ENCODE measurements around the gene TMEM220.

Gene TMEM220

DNA sequence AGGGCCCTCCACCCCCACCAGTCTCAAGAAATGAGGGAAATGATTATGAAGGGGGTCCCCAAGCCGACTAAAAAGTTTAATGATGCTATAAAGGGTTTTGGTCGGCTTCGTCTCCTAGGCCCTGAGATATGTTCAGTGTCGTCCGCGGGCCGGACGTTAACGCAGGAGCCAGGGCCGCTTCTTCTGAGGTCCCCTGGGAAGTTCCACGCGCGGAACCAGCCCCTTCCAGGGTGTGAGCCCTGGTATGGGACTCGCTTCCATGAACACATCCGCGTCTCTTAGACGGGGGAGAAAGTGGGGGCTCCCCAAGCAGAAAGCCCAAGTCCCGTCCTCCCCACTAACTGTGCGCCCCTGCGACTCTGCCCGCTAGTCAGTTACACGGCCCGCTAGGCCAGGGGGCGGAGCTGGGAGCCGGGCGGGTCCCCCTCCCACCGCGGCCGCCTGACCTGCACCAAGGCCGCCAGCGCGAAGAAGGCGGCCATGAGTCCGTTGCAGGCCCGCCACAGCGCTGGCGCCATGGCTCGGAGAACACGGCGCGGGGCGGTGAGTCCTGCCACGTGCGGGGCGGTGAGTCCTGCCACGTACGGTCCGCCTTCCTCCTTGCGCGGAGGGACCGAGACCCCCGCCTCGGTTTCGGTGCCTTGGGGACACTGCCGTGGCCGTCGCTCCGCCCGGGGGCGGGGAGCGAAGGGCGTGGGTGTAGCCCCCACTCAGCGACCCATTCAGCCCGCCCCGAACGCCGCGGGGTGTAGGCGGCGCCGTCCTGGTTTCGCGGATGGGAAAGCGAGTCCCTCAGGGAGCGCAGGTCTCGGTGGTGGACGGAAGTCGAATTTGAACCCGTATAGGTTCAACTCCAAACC is at the start of gene TMEM220:
TSS of gene TMEM220 (minus strand) at position 690 of the 860 bp plus-strand sequence. CDS start at position 518, 172 bp downstream.
- peak in 2 of 3 donors; percentile 21 to 23 for DNase-seq (ENCODE audit: low read depth in 2 of 3, low spot score in 1 of 3)

DNA sequence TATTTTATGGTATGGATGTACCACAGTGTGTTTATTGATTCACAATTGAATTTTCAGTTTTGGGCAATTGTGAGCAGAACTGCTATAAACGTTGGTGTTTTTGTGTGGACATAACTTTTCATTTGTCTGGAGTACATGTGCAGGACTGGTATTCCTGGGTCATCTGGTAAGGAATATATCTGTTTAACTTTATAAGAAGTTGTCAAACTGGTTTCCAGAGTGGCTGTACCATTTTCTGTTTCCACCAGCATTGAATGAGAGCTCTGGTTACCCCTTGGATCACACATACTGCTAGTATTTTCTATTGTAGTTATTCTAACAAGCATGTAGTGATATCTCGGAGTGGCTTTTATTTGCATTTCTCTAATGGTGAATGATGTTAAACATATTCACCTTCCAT is 49.8 kb upstream of the TMEM220 start:
- DNase-seq (ENCODE audit: low read depth in 2 of 3, low spot score in 1 of 3), result no peak

DNA sequence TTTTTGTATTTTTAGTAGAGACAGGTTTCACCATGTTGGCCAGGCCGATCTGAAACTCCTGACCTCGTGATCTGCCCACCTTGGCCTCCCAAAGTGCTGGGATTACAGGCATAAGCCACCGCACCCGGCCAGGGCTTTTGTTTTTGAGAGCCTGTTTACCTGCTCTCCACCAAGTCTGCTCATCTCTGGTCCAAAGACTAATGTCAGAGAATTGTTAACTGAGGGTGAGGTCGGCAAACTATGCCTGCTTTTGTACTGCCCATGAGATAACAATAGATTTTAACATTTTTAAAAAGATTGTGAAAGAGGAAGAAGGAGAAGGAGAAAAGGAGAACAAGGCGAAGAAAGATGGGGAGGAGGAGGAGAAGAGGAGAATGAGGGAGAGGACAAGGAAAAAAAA is 48.1 kb upstream of the TMEM220 start:
- no peak for DNase-seq (ENCODE audit: low read depth in 2 of 3, low spot score in 1 of 3)

DNA sequence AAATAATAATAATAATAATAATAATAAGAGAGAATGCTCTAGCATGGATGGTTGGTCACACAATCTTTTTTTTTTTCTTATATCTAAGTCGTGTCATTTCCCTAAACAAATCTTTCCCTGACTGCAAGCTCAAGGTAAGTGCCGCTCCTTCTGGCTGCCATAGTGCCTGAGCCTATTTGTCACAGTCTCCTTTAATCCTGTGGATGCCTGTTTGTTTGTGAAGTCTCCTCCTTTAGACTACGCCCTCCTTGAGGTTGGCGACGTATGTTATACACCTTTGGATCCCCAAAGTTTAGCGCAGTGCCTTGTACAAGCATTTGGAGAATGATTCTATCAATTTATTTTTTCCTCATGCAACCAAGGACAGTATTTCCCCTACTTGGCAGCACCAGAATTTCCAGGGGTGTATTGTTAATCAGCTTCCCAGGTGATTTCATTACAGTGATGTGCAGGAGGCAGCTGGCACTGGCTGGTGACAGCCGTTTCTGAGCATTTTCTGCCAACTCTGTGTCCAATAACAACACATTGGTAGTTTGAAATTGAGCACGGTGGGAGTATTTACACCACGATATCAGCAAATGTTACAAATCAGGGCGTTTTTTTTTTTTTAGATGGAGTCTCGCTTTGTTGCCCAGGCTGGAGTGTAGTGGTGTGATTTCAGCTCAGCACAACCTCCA is 47.4 kb upstream of the TMEM220 start:
- DNase-seq (ENCODE audit: low read depth in 2 of 3, low spot score in 1 of 3), result no peak

DNA sequence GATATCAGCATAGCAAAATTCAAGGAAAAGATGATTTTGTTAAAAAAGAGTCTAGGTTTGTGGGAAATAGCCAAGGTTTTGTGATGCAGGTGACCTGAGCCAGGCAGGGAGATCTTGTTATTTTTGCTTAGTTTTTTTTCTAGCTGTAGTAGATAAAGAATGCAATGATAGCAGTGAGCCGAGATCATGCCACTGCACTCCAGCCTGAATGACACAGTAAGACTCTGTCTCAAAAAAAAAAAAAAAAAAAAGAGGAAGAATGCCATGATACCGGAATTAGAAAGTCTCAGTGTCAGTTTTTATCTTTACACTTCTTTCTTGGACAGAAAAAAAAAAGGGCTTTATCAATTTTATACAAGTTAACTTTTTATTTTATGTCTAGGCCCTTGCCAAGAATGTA is 46.6 kb upstream of the TMEM220 start:
- no peak for DNase-seq (ENCODE audit: low read depth in 2 of 3, low spot score in 1 of 3)

DNA sequence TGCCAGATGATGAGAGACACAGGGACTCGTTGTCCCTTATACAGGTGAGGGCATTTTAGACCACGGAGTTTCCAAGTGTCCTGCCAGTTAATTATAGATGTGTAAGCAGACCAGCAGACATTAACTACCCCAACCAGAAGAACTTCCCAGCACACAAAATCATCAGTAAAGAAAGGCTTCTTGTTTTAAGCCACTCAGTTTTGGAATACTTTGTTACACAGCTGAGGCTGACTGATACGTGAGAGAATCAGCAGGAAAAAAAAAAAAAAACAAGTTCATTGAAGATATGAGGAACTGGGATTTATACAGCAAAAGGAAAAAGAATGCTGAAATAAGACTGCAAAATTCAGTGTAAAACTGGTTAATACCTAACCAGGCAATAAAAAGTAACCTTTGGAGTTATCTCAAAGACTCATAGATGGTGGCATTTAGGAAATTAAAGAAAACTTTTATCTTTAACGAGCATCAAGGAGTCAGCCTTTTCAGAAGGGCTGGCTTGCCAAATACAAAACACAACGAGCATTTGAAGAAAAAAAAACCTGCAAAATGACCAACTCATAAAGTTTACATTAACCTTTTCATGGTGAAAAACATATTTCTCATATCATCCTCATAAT is 46.0 kb upstream of the TMEM220 start:
- DNase-seq (ENCODE audit: low read depth in 2 of 3, low spot score in 1 of 3), result no peak

DNA sequence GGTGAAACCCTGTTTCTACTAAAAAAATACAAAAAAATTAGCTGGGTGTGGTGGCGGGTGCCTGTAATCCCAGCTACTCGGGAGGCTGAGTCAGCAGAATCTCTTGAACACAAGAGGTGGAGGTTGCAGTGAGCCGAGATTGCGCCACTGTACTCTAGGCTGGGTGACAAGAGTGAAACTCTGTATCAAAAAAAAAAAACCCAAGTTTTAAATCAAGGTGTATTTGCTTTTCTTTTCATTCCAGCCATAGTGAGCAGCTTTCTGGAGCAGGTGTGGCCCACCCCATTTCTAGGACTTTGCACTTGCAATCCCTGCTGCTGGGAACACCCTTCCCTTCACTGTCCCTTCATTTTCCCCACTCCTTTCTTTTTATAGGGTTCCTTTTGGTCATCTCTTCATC is 45.2 kb upstream of the TMEM220 start:
- no peak for DNase-seq (ENCODE audit: low read depth in 2 of 3, low spot score in 1 of 3)

DNA sequence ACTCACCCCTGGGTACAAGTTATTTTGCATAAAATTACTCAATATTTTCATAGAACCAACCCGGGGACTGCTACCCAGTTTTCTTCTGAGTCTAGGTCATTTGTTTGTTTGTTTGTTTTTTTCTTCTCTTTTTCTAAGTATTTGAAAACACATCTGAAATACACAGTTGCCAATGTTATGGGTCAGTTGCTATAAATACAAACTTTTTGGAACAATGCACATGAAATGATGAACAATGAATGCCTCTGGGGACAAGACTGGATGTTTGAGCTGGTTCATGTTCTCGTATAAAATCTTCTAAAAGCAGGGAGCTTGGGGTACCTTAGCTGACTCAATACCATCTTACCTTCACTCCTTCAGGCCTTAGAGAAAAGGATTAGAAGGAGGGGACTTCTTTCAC is 43.6 kb upstream of the TMEM220 start:
- no peak for DNase-seq (ENCODE audit: low read depth in 2 of 3, low spot score in 1 of 3)

DNA sequence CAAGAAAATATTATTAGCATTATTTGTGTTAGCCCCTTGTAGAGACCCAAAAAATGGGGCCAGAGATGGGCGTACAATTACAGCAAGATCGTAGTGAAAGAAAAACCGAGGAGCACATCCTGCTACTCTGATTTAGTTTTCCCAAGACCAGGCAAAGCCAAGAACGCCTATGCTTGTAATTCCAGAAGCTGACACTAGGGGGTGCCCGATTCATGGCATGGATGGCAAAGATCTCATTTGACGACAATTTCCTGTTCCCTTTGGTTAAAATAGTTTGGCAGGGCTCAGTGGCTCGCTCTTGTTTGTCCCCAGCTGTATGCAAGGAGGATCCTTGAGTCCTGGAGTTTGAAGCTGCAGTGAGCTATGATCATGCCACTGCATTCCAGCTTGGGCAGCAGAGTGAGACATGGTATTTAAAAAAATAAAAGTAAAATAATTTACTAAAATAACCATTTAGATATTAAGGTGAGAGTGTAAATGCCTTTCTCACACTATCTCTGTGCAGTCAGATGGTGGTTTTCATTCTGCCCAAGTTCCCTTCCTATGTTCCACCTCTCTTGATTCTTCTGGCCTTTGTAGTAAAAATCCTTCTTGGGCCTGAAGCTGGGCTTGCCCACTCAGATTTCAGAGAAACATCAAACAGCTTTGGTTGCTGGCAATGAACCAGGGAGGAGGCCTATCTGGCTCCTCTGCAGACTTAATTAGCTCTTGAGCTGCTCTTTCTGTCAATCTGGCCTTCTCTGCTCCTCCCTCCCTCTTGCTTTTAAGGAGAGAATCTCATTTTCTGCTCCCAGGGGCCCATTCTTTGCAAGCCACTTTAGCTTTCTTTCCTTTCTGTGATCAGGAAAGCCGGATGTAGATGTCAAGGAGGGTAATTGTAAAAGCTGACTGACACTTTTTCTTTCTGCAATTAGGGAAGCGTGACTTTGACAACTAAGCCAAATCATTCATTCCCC is 42.9 kb upstream of the TMEM220 start:
- peak; percentile 28 to 72 (median 45) for DNase-seq (ENCODE audit: low read depth in 2 of 3, low spot score in 1 of 3)

DNA sequence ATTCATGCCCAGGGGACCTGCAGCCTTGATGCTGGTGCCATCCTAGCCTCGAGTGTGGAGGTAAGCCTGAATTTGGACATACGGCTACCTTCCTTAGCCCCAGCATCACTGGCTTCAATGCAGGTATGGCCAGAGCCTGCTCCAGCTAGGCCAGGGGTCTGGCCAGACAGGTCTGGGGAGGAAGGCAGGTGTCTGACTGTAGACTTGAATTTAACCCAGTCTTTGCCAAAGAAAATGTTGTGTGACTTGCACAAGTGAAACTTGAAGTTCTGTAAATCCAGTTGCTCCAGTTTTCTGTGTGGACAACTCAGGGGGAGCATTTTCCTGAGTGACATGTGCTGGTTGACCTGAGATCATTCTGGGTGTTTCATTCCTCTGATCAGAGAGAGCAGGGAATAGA is 41.3 kb upstream of the TMEM220 start:
- DNase-seq (ENCODE audit: low read depth in 2 of 3, low spot score in 1 of 3), result no peak

DNA sequence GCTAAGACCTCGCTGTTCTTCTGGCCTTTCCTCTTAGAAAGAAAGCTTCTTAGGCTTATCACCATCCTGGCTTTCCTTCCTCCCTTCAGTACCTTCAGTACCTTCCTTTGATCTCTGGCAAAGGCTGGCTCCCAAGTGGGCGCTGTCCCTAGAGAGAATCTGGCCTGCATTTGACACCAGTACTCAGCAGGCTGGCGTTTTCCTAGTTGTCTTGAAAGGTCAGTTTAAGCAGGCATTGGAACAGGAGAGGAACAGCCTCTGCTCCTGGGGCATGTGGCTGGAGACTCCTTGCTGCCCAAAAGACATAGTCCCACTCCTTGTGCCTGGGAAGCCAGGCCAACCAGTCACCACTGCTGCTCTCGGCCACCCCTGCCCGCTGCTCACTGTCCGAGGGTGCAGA is 40.0 kb upstream of the TMEM220 start:
- DNase-seq (ENCODE audit: low read depth in 2 of 3, low spot score in 1 of 3), result no peak

DNA sequence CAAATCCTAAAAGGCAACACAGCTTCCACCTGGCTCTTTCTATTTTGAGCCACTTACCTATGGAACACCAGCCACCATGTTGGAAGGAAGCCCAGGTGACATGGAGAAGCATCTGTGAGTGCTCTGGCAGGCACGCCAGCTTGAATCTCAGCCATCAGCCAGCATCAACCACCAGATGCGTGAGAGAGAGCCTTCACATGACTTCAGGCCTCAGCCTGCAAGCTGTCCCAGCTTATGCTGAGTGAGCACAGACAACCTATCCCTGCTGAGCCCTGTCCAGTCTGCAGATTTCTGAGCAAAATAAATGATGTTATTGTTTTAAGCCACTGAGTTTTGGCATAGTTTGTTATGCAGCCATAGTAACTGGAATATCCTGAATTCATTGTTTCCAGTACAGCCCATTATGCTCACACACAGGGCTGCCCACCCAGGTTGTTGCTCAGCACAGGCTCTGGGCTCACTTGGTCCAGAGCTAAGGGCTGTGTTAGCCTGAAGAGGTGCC is 39.0 kb upstream of the TMEM220 start:
- no peak for DNase-seq (ENCODE audit: low read depth in 2 of 3, low spot score in 1 of 3)

DNA sequence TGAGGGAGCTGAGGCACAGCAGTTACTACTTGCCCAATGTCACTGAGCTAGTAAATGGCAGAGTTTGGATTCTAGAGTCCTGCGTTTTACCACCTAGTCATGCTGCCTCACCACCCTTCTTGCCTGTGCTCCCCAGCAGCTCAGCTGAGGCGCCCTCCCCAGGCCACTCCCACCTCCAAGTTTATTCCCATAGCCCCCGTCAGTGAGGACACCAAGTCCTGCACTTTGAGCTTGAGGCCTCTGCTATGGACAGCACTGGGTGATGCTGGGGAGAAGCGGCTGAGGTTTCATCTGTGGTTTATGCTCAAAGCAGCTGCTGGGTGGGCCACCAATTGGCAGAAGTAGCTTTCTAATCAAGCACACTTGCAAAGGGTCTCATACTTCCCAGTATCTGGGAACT is 37.4 kb upstream of the TMEM220 start:
- no peak for DNase-seq (ENCODE audit: low read depth in 2 of 3, low spot score in 1 of 3)

DNA sequence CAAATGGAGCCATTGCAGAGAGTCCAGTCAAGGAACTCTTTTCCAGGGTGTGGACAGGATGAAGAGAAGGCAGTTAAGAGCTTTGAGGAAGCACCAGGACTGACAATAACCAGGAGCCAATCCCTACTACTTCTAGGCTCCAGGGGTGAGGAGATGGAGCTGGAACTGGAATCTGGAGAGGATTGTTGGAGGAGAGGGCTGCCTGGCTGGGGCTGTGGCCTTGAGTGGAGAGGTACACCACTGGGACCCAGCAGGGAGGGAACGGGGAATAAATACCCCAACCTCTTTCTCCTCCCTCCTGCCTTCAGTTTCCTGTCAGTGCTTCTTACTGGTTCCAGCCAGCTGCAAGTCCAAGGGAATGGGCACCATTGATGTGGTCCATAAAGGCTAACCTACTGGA is 32.2 kb upstream of the TMEM220 start:
- DNase-seq (ENCODE audit: low read depth in 2 of 3, low spot score in 1 of 3), result no peak

DNA sequence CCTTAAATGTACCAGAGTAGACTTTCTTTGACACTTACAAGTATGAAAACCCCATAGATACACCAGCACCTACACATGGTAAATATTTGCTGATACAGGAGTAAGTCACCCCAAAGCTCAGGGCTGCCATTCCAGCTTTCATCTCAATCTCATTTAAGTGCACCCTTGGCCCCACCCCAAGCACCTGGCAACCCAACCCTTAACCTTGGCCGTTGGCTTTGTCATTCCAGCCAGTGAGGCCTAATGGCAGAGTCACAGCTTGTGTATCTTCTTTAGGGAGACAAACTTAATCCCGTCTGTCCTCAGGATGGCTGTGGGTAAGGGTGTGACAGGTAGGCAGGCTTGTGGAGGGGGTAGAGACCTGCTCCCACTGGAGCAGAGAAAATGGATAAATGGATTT is 31.5 kb upstream of the TMEM220 start:
- no peak for DNase-seq (ENCODE audit: low read depth in 2 of 3, low spot score in 1 of 3)

DNA sequence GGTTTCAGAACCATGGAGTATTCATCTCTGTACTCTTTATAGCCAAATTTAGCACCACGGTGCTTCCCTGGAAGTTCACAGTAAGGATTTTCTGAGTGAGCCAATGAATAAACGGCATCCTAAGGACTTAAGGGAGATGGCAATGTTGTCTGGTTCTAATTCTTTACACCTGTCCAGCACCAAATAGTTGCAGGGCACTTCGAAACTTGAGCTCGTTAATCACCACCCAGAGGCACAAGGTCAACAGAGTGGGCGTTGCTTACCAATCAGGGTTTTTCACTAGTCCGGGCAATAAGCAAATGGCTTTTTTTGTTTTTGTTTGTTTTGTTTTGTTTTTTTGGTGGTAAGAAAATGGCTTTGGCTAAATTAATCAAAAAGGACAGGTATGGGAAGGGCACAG is 28.2 kb upstream of the TMEM220 start:
- no peak for DNase-seq (ENCODE audit: low read depth in 2 of 3, low spot score in 1 of 3)

DNA sequence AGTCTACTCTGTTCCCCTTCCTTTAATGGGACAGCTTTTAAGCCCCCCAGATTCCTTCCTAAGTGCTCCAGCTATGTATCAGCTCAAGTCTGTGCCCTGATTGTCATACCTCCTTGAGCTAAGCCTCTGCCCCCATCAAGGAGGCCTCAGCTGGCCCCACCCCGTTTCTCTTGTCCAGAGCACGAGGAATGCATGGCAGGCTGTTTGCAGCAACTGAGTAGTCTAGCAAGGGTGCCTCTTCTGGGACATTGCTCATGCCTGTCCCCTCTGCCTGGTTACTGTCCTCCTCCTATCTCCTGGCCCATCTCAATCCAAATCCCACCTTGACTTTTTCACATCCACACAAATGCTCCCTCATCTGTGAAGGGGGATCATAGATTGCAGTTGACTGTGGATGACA is 27.8 kb upstream of the TMEM220 start:
- DNase-seq (ENCODE audit: low read depth in 2 of 3, low spot score in 1 of 3), result no peak

DNA sequence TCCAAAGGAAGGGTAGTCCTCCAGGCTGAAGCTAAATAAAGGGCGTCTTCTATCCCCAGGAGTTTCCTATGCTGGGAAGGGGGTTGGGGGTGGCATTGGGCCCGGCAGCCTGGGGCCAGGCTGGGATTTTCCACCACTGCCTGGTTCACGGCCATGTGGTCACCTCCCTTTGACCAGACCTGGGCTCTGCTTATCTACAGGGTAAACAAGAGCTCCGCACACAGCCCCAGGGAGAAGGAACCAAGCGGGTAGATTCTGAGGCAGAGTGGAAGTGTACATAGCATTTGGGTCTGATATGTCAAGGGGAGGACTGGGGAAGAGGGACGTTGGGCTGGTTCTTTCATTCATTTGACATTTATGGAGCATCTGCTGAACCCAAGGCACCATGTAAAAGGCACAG is 27.2 kb upstream of the TMEM220 start:
- no peak for DNase-seq (ENCODE audit: low read depth in 2 of 3, low spot score in 1 of 3)

DNA sequence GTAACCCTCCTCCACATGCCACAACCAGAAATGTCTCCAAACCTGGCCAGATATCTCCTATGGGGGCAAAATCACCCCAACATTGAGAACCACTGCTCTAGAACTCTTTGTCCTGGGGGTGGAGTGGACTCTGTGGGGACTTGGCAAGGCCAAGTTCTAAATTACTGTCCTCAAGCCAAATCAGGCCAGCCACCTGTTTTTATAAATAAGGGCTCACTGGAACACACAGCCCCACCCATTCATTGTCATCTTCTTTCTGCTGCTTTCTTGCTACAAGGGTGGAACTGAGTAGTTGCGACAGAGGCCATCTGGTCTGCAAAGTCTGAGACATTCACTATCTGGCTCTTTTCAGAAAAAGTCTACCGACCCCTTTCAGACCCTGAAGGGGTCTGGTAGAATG is 26.8 kb upstream of the TMEM220 start:
- no peak for DNase-seq (ENCODE audit: low read depth in 2 of 3, low spot score in 1 of 3)

DNA sequence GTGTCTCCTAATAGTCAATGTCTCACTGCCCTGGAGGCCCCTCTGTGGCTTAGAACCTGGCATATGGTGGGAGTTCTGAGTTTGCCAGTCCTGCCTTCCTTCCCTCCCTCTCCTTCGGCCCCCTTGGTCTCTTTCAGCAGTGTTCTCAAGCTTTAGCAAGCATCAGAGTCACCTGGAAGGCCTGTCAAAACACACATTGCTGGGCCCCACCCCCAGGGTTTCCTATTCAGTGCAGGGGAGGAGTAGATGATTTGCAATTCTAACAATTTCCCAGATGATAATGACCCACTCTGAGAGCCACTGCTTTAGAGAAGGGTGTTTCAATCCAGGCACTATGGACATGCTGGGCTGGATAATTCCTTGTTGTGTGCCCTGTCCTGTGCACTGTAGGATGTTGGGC is 26.4 kb upstream of the TMEM220 start:
- DNase-seq (ENCODE audit: low read depth in 2 of 3, low spot score in 1 of 3), result no peak

DNA sequence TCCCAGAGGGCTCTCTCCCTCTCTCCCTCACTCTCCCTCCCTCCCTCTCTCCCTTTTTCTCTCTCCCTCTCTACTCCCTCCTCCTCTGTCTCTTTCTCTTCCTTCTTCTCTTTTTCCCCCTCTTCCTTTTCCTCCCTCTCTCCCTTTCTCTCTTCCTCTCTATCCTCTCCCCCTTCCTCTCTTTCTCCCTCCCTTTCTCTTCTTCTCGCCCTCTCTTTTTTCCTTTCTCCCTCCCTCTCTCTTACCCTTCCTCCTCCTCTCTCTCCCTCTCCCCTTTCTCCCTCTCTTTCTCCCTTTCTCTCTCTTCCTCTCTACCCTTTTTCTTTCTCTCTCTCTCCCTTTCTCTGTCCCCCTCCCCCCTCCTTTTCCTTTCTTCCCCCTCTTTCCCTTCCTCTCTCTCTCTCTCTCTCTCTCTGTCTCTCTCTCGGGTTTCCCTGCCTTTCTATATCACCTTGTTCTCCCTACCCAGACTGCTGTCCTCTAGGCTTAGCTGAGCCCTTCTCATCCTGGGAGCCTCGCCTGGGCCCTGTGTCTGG is 25.8 kb upstream of the TMEM220 start:
- no peak for DNase-seq (ENCODE audit: low read depth in 2 of 3, low spot score in 1 of 3)

All from stimulated activated CD4-positive, alpha-beta T cell treated with anti-CD3 and anti-CD28 coated beads, Interleukin-12 subunit alpha, Interleukin-12 subunit beta, amount 100 ng/mL, for 48 hours (primary cell).